Ectodermal cell (in vitro differentiated cells): ENCODE results near the gene RPSA.

ENCODE experiments used
- H3K27ac ChIP-seq: 2 replicates; pipeline ENCODE4 v1.7.0; 2013; ENCODE audit warnings: mild to moderate bottlenecking, low read depth, low read length; ENCODE audit not compliant: insufficient read depth, poor library complexity, severe bottlenecking
- H3K27me3 ChIP-seq: 2 replicates; pipeline ENCODE4 v1.7.0; 2013; ENCODE audit warnings: mild to moderate bottlenecking, low read length; ENCODE audit not compliant: insufficient read depth, control insufficient read depth, poor library complexity, severe bottlenecking
- H3K36me3 ChIP-seq: one replicate; pipeline ENCODE4 v1.7.0; 2013; ENCODE audit warnings: low read length; ENCODE audit not compliant: control insufficient read depth, insufficient read depth
- H3K4me1 ChIP-seq: one replicate; pipeline ENCODE4 v1.7.0; 2013; ENCODE audit warnings: low read length; ENCODE audit not compliant: control insufficient read depth, insufficient read depth
- H3K4me3 ChIP-seq: 2 replicates; pipeline ENCODE4 v1.7.0; 2013; ENCODE audit warnings: low read depth, low read length, control low read depth; ENCODE audit not compliant: insufficient read depth
- H3K9me3 ChIP-seq: 2 replicates; pipeline ENCODE4 v1.7.0; 2013; ENCODE audit warnings: mild to moderate bottlenecking, low read length, moderate library complexity; ENCODE audit not compliant: control insufficient read depth
- WGBS, 2 experiments: methylation state at CpG; one replicate each; pipeline ENCODE4 v1.1.7; 2013; ENCODE audit warnings: missing lambda C conversion rate in 2 of 2; 5-methylcytosine and 5-hydroxymethylcytosine counted together

The RPSA gene

GRCh38 chr3:39434574-39434973, 28.1 kb downstream of the RPSA start:
- Histone ChIP-seq H3K4me1 (no peaks in the 10 kb centered on the region), H3K36me3 (no peaks in the 10 kb centered on the region), H3K9me3 (no peaks in the 10 kb centered on the region), H3K27me3 (no peaks in the 10 kb centered on the region), H3K4me3 (no peak overlapping the region), H3K27ac (no peak overlapping the region)
- 90 to 93% methylated on average over 5 of the region's 5 CpGs for WGBS, 2 experiments

DNA sequence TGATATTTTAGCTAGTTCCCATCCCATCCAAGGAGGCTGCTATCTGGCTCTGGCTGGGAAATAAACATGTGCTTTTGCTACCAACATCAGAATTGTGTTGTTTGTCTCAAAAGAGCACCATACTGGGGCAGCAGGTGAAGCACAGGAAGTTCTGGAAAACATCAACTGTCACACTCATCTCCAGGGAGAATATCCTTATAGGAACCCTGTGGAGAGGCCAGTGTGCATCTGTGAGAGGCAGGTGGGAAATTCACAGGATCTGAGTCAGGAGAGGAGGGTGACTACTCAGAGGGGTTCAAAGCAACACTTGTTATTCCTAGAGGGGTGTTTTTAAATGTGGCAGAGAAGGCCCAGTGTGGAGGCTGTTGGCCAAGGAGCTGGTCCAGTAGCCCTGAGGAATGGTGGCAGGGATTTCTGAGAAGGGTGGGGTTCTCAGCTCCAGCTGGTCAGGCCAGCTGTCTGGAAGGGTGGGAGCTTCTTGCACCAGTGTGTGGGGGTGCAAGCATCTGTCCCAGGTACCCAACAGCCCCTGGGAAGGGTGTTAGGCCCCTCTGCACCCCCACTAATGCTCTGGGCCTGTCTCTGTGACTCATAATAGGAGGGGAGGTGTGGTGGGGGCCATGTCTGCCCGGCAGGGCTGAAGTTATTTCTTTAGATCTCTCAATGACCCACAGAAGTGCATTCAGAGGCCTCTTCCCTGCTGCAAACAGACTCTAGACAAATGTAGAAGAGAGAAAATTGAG, 28.7 kb downstream of the RPSA start:
- no peak overlapping the region for H3K27ac ChIP-seq
- no peaks in the 10 kb centered on the region for H3K36me3 ChIP-seq
- no peaks in the 10 kb centered on the region for H3K27me3 ChIP-seq
- no peaks in the 10 kb centered on the region for H3K9me3 ChIP-seq
- no peak overlapping the region for H3K4me3 ChIP-seq
- no peaks in the 10 kb centered on the region for H3K4me1 ChIP-seq
- 68 to 91% methylated on average over 1 of the region's 1 CpG for WGBS, 2 experiments

DNA sequence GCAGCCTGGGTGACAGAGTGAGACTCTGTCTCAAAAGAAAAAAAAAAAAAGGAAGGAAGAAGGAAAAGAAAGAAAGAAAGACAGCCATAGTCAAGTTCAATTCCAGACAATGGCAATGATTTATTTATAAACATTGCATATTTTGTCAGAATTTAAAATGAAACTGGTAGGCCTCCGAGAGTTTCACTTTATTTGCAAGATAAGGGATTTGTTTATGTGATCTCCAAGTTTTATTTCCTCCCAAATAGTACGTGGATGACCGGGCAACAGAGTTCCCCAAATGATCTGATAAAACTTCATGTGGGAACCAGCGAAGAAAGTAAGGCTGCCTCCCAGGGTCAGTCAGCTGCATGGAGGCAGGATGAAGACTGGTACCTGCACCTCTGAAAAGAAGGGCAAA, 32.4 kb downstream of the RPSA start:
- no peak overlapping the region for H3K4me3 ChIP-seq
- no peaks in the 10 kb centered on the region for H3K4me1 ChIP-seq
- no peaks in the 10 kb centered on the region for H3K9me3 ChIP-seq
- no peaks in the 10 kb centered on the region for H3K36me3 ChIP-seq
- 92 to 96% methylated on average over 4 of the region's 4 CpGs for WGBS, 2 experiments
- no peak overlapping the region for H3K27ac ChIP-seq
- no peaks in the 10 kb centered on the region for H3K27me3 ChIP-seq

DNA sequence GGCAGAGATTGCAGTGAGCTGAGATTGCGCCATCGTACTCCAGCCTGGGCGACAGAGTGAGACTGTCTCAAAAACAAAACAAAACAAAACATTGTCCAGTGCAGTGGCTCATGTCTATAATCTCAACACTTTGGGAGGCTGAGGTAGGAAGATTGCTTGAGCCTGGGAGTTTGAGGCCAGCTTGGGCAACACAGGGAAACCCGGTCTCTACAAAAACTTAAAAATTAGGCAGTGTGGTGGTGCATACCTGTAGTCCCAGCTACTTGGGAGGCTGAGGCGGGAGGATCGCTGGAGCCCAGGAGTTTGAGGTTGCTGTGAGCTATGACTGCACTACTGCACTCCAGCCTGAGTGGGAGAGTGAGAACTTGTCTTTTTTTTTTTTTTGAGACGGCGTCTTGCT, 33.8 kb downstream of the RPSA start:
- Histone ChIP-seq H3K27me3 (no peaks in the 10 kb centered on the region), H3K4me3 (no peak overlapping the region), H3K4me1 (no peaks in the 10 kb centered on the region), H3K9me3 (no peaks in the 10 kb centered on the region), H3K36me3 (no peaks in the 10 kb centered on the region), H3K27ac (no peak overlapping the region)
- 94 to 95% methylated on average over 8 of the region's 8 CpGs for WGBS, 2 experiments

DNA sequence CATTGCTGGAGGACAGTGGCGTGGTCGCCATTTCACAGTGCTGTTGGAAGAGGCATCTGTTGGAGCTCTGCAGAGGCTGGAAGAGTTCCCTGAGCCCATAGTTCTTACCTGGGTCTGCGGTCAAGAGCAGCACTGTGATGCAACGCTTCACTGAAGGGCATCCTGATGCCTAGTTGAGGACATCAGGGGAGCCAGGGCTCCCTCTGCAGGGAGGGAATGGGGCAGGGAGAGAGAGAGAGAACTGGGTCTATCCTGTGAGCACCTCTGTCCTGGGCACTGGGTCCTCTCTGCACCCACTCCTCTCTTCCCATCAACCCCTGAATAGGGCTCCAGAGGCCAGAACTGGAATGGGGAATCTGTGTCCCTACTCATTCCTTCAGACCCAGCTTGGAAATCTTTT, 37.0 kb downstream of the RPSA start:
- Histone ChIP-seq H3K4me3 (no peak overlapping the region), H3K27ac (no peak overlapping the region), H3K9me3 (no peaks in the 10 kb centered on the region), H3K36me3 (no peaks in the 10 kb centered on the region), H3K27me3 (no peaks in the 10 kb centered on the region), H3K4me1 (no peaks in the 10 kb centered on the region)
- WGBS, 2 experiments = 84 to 86% methylated on average over 4 of the region's 4 CpGs

- Histone ChIP-seq H3K27ac (no peak overlapping the region), H3K9me3 (no peaks in the 10 kb centered on the region), H3K4me3 (no peak overlapping the region), H3K27me3 (no peaks in the 10 kb centered on the region), H3K4me1 (no peaks in the 10 kb centered on the region), H3K36me3 (no peaks in the 10 kb centered on the region)
- WGBS, 2 experiments = 93 to 95% methylated on average over 2 of the region's 2 CpGs
Observed at GRCh38 chr3:39445927-39446326, 39.4 kb downstream of the RPSA start.

DNA sequence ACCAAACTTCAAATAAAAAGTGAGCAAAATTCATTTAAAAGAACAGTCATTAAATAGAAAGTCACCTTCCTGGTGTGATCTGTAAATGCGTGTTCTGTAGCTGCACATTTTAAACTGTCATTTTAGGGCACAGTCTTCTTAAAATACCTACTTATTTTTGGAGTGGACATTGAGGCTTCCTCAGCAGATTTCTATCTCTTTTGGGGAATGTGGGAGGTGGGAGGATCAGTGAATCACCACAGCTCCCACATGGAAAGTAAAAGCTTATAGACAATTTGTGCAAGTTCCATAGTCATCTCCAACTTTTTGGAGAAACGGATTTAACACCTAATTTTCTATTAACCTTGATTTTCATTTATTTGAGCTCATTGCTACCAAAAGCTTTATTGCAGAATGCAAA, 39.9 kb downstream of the RPSA start:
- 91 to 93% methylated on average over 2 of the region's 2 CpGs for WGBS, 2 experiments
- H3K27me3 ChIP-seq = no peaks in the 10 kb centered on the region
- no peaks in the 10 kb centered on the region for H3K36me3 ChIP-seq
- no peaks in the 10 kb centered on the region for H3K9me3 ChIP-seq
- H3K27ac ChIP-seq = no peak overlapping the region
- H3K4me1 ChIP-seq = no peaks in the 10 kb centered on the region
- H3K4me3 ChIP-seq = no peak overlapping the region

GRCh38 chr3:39447637-39448483, 41.3 kb downstream of the RPSA start:
- Histone ChIP-seq H3K27ac (no peak overlapping the region), H3K4me3 (no peak overlapping the region)
- WGBS, 2 experiments = 37 to 43% methylated on average over 12 of the region's 13 CpGs

DNA sequence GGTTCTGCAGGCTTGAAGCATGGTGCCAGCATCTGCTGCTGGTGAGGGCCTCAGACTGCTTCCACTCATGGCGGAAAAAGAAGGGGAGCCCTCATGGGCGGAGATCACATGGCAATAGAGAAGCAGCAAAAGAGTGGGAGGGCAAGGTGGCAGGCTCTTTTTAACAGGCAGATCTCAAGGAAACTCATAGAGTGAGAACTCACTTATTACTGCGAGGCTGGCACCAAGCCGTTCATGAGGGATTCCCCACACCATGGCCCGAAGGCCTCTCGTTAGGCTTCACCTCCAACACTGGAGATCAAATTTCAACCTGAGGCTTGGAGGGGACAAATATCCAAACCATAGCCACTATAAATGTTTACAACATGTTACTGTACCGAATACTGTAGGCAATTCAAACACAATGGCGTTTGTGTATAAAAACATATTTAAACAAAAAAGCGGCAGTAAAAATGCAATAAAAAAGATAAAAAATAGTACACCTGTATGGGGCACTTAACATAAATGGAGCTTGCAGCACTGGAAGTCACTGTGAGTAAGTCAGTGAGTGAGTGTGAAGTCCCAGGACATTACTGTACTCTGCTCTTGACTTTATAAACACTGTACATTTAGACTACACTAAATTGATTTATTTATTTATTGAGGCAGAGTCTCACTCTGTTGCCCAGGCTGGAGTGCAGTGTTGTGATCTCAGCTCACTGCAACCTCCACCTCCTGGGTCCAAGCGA, 42.1 kb downstream of the RPSA start:
- Histone ChIP-seq H3K9me3 (no peaks in the 10 kb centered on the region), H3K36me3 (no peaks in the 10 kb centered on the region), H3K27ac (no peak overlapping the region), H3K27me3 (no peaks in the 10 kb centered on the region), H3K4me1 (no peaks in the 10 kb centered on the region), H3K4me3 (no peak overlapping the region)
- WGBS, 2 experiments = 87 to 91% methylated on average over 8 to 10 of the region's 10 CpGs

More at GRCh38 chr3:39447637-39448483, 41.3 kb downstream of the RPSA start:
- no peaks in the 10 kb centered on the region for H3K36me3 ChIP-seq
- no peaks in the 10 kb centered on the region for H3K4me1 ChIP-seq
- H3K27me3 ChIP-seq = no peaks in the 10 kb centered on the region
- no peaks in the 10 kb centered on the region for H3K9me3 ChIP-seq

DNA sequence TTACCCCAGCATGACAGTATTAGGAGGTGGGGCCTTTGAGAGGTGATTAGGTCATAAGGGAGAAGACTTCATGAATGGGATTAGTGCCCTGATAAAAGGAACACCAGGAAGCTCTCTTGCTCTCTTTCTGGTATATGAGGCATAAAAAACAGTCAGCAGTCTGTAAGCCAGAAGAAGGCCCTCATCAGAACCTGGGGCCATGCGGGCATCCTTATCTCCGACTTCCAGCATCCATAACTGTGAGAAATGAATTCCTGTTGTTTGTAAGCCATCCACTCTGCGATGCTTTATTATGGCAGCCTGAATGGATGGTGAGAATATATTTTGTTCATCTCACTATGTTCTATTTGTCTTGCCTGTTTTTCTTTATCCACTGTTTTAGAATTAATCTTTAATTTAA, 43.3 kb downstream of the RPSA start:
- Histone ChIP-seq H3K9me3 (no peaks in the 10 kb centered on the region), H3K4me1 (no peaks in the 10 kb centered on the region), H3K36me3 (no peaks in the 10 kb centered on the region), H3K27ac (no peak overlapping the region), H3K27me3 (no peaks in the 10 kb centered on the region), H3K4me3 (no peak overlapping the region)
- 80 to 95% methylated on average over 2 to 3 of the region's 3 CpGs for WGBS, 2 experiments
